Body of pancreas (tissue), 4 donors: ENCODE results near the gene SPAG6. TPM values are rescaled to one million over a fixed set of nuclear protein-coding genes. Genes with fewer than 3 reads are reported as not detected.

Source experiments
- ATAC-seq: fragments of 150-250 bp; one replicate; pipeline ENCODE4 v1.9.1; 2016
- DNase-seq, 4 donors: peaks; one replicate each; pipeline ENCODE4 v3.0.0-alpha.2; 2019
- H3K27ac ChIP-seq, 4 donors: fragments of 200-600 bp; sonication (generic); 1 replicate in 3 of 4; 2 replicates in 1 of 4; pipeline versions ENCODE4 v1.5.1 to v1.6.1; 2016 to 2019; ENCODE audit warnings: mild to moderate bottlenecking in 1 of 4, mixed read lengths in 1 of 4, moderate library complexity in 1 of 4
- H3K27me3 ChIP-seq, 2 donors: fragments of 200-600 bp; sonication (generic); one replicate each; pipeline ENCODE4 v1.6.0; 2016; ENCODE audit warnings: mild to moderate bottlenecking in 1 of 2
- H3K36me3 ChIP-seq, 2 donors: fragments of 200-600 bp; sonication (generic); replicated peaks in 1 of 2; 2 replicates each; pipeline ENCODE4 v1.5.1; 2016; ENCODE audit warnings: low read depth in 2 of 2; ENCODE audit not compliant: insufficient read depth in 1 of 2
- H3K4me1 ChIP-seq: fragments of 200-600 bp; sonication (generic); one replicate; pipeline ENCODE4 v1.6.0; 2016
- H3K4me3 ChIP-seq, 2 donors: fragments of 200-600 bp; sonication (generic); 1 replicate in 1 of 2; 2 replicates in 1 of 2; pipeline ENCODE4 v1.5.1; 2016 to 2019
- H3K9me3 ChIP-seq, 3 donors: fragments of 200-600 bp; sonication (generic); 1 replicate in 2 of 3; 2 replicates in 1 of 3; pipeline ENCODE4 v1.5.1; 2016
- POLR2A ChIP-seq, 3 donors: fragments of 450-650 bp; IDR thresholded peaks; one replicate each; pipeline ENCODE4 v1.6.1; 2016; ENCODE audit warnings: antibody characterized with exemption in 3 of 3, mild to moderate bottlenecking in 2 of 3
- WGBS, 2 donors: methylation state at CpG; one replicate each; pipeline ENCODE4 v1.1.5; 2017; 5-methylcytosine and 5-hydroxymethylcytosine counted together
- intact Hi-C: fragments of 100-400 bp; cut with DNase I; formaldehyde crosslinking; loops from one replicate; pipeline ENCODE4 v1.15.1; 2023
- total RNA-seq, 2 donors: library from RNA; depleted of rRNA; stranded (reverse); fragments of >200 nt; gene quantifications; one replicate each; pipeline ENCODE4 v1.1.0, GENCODE V29; 2016
- TF ChIP-seq, protein P1 (sequence below), 7 experiments: fragments of 450-650 bp in 4 of 7; fragments of 200-600 bp in 3 of 7; sonication (generic) in 3 of 7; IDR thresholded peaks; one replicate each; pipeline ENCODE4 v1.5.1; 2016 to 2019; ENCODE audit warnings: antibody characterized with exemption in 7 of 7

SPAG6 gene
- total RNA-seq, 2 donors from 2014 or later = 0.26 TPM; not detected in 1

DNA sequence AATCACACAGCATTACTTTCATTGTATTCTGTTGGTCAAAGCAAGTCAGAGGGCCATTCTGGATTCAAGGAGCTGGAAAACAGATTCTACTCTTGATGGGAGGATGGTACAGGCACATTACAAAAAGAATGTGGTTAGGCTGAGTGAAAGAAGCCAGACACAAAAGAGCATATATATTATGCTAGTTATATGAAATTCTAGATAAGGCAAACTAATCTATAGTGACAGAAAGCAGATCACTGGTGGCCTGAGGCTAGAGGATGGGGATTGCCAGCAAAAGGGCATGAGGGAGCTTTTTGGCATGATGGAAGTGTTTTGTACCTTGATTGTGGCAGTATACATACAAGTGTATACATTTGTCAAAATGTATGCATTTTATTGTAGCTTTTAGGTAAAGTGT lies 96.8 kb downstream of the SPAG6 start:
- TF ChIP-seq, protein P1, sequence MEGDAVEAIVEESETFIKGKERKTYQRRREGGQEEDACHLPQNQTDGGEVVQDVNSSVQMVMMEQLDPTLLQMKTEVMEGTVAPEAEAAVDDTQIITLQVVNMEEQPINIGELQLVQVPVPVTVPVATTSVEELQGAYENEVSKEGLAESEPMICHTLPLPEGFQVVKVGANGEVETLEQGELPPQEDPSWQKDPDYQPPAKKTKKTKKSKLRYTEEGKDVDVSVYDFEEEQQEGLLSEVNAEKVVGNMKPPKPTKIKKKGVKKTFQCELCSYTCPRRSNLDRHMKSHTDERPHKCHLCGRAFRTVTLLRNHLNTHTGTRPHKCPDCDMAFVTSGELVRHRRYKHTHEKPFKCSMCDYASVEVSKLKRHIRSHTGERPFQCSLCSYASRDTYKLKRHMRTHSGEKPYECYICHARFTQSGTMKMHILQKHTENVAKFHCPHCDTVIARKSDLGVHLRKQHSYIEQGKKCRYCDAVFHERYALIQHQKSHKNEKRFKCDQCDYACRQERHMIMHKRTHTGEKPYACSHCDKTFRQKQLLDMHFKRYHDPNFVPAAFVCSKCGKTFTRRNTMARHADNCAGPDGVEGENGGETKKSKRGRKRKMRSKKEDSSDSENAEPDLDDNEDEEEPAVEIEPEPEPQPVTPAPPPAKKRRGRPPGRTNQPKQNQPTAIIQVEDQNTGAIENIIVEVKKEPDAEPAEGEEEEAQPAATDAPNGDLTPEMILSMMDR (IDR thresholded peaks at IDR 0.05) = no peak
- no peak for TF ChIP-seq POLR2A (IDR thresholded peaks at IDR 0.05)
- DNase-seq (no peak), ATAC-seq (no peak)
- Histone ChIP-seq H3K36me3 (no peaks in the 10 kb centered on the region), H3K27me3 (no peaks in the 10 kb centered on the region), H3K27ac (no peak overlapping the region), H3K4me3 (no peak overlapping the region), H3K4me1 (peaks cover 9% of the 10 kb centered on the region), H3K9me3 (no peaks in the 10 kb centered on the region)
- intact Hi-C loops = no loop called here

DNA sequence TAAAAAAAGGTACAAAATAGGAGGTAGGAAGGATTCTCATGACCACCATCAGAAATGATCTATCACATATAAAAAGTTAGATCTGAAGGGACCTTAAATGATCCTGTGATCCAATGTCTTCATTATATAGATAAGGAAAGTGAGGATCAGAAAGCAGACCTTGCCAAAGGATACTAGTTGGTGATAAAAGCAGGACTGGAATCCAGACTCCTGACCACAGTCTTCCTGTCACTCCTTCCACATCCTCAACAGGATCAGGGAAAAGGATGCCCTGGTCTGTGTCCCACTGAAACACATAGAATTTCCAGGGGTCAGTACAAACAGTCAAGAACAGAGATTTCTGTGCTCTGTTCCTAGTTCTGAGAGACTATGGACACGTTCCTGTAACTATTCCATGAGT lies 97.2 kb downstream of the SPAG6 start:
- no peaks in the 10 kb centered on the region for H3K9me3 ChIP-seq
- H3K27ac ChIP-seq = no peak overlapping the region
- no peaks in the 10 kb centered on the region for H3K27me3 ChIP-seq
- intact Hi-C loops = no loop called here
- WGBS, 2 donors = 59 to 64% methylated on average over 1 of the region's 1 CpG
- no peak overlapping the region for H3K4me3 ChIP-seq
- no peaks in the 10 kb centered on the region for H3K36me3 ChIP-seq
- TF ChIP-seq, protein P1 (IDR thresholded peaks at IDR 0.05) = no peak
- no peak for TF ChIP-seq POLR2A (IDR thresholded peaks at IDR 0.05)
- ATAC-seq (no peak), DNase-seq (no peak)
- peaks cover 9% of the 10 kb centered on the region for H3K4me1 ChIP-seq

DNA sequence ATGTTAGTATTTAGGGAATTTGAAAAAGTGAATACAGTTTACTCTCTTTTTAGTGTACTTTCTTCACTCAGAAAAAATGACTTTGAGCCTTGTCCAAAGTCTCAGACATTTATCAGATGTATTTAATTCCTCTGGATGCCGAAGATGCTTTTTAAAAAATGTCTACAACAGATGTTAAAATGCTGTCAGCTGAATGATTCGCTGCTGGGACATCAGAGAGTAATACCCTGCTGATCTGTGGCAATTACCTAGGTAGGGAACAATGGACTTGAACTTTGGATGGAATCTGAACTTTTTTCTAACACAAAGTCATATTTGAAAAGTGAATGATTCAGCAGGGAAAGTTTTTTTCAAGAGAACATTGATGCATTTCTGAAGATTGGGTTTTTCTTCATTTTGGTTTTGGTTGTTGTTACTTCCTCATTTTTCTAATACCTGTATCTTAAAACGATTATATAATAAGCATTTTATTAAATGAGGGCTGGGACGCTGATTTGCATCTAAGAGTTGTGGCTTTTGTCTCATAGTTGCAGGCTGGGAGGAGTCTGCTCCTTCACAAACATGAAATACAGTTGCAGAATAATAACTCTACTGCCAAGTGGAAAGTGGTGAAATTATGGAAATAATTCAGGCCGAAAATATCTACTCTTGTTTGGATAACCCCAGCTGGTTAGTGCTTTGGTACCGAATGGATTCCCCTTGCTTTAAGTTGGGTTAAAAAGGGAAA lies 98.0 kb downstream of the SPAG6 start:
- WGBS, 2 donors = 68 to 69% methylated on average over 6 of the region's 6 CpGs
- no peak for DNase-seq
- intact Hi-C loops = no loop called here
- no peak for ATAC-seq
- H3K27ac ChIP-seq = no peak overlapping the region
- H3K27me3 ChIP-seq = no peaks in the 10 kb centered on the region
- no peaks in the 10 kb centered on the region for H3K9me3 ChIP-seq
- TF ChIP-seq, protein P1 (IDR thresholded peaks at IDR 0.05) = no peak
- no peak for TF ChIP-seq POLR2A (IDR thresholded peaks at IDR 0.05)
- no peaks in the 10 kb centered on the region for H3K36me3 ChIP-seq
- no peak overlapping the region for H3K4me3 ChIP-seq
- peaks cover 5% of the 10 kb centered on the region for H3K4me1 ChIP-seq

DNA sequence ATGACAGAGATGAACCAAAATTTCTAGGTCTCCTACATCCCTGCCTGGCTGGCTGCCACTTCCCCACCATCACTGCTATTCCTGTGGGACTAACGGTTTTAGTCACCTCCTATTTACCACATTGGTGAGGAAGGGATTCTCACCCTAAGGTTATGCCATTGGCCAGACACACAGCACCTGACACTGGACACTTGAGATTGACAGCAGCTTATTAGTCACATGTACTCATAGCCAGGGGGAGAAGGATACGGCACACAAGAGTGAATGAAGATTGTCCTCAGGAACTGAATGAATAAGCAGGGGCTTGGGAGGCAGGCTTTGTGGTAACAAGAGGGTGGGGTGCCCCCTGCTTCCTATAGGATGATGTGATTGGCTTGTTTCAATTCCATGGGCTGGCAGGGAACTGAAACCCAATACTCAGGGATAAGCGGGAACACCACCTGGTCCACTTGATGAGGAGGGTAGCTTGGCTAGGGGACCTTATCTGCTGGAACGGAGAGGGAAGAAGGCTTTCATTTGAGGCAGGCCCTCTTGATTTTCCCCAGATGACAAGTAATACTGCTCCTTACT lies 99.0 kb downstream of the SPAG6 start:
- Histone ChIP-seq H3K4me1 (no peaks in the 10 kb centered on the region), H3K27ac (no peak overlapping the region), H3K36me3 (no peaks in the 10 kb centered on the region), H3K27me3 (no peaks in the 10 kb centered on the region), H3K9me3 (no peaks in the 10 kb centered on the region), H3K4me3 (no peak overlapping the region)
- no peak for ATAC-seq
- no peak for DNase-seq
- 92 to 95% methylated on average over 4 of the region's 4 CpGs for WGBS, 2 donors
- TF ChIP-seq, protein P1 (IDR thresholded peaks at IDR 0.05) = no peak
- no peak for TF ChIP-seq POLR2A (IDR thresholded peaks at IDR 0.05)
- intact Hi-C loops = no loop called here

DNA sequence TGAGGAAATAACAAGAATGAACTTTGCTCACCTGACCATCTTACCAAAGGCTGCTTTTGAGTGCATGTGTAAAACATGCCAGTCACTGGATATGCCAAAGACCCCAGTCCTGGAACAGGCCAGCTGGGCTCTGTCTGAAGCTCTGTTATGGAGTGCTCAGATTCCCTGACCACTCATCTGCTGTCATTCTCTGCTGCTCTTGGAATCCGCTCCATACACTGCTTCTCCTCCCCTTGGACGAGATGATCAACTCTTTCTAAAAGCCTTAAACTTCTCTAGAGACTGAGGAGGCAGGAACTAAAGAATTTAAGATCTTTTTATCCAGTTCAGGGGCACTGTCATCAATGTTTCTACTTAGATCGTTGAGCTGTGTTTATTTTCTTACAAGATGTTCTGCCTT lies 100.2 kb downstream of the SPAG6 start:
- H3K4me1 ChIP-seq = no peaks in the 10 kb centered on the region
- H3K9me3 ChIP-seq = no peaks in the 10 kb centered on the region
- no peak for DNase-seq
- no peaks in the 10 kb centered on the region for H3K36me3 ChIP-seq
- WGBS, 2 donors = 78 to 80% methylated on average over 3 of the region's 3 CpGs
- H3K27ac ChIP-seq = no peak overlapping the region
- TF ChIP-seq, protein P1 (IDR thresholded peaks at IDR 0.05) = no peak
- TF ChIP-seq POLR2A (IDR thresholded peaks at IDR 0.05) = no peak
- no peaks in the 10 kb centered on the region for H3K27me3 ChIP-seq
- intact Hi-C loops = no loop called here
- ATAC-seq = no peak
- no peak overlapping the region for H3K4me3 ChIP-seq
